ENCODE data around the gene MAP4K3.

DNA sequence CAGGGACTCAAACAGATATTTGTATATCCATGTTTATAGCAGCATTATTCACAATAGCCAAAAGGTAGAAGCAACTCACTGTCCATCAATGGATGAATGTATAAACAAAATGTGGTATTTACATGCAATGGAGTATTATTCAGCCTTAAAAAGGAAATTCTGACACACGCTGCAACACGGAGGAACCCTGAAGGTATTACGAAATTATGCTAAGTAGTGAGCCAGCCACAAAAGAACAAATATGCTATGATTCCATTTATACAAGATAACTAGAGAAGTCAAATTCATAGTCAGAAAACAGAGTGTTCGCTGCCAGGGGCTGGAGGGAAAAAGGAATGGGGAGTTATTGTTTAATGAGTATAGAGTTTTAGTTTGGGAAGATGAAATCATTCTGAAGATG, 132.4 kb downstream of the MAP4K3 start:
- TF ChIP-seq, protein P1, sequence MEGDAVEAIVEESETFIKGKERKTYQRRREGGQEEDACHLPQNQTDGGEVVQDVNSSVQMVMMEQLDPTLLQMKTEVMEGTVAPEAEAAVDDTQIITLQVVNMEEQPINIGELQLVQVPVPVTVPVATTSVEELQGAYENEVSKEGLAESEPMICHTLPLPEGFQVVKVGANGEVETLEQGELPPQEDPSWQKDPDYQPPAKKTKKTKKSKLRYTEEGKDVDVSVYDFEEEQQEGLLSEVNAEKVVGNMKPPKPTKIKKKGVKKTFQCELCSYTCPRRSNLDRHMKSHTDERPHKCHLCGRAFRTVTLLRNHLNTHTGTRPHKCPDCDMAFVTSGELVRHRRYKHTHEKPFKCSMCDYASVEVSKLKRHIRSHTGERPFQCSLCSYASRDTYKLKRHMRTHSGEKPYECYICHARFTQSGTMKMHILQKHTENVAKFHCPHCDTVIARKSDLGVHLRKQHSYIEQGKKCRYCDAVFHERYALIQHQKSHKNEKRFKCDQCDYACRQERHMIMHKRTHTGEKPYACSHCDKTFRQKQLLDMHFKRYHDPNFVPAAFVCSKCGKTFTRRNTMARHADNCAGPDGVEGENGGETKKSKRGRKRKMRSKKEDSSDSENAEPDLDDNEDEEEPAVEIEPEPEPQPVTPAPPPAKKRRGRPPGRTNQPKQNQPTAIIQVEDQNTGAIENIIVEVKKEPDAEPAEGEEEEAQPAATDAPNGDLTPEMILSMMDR (IDR thresholded peaks at IDR 0.05), result no peak
- TF ChIP-seq EZH2 (IDR thresholded peaks at IDR 0.05; ENCODE audit: borderline replicate concordance, insufficient read depth, low read depth, low read length, poor library complexity, severe bottlenecking), result no peak

All from B cell (primary cell).